DMS 273 treated with DMSO at 0.1 percent for 48 hours (cell line): ENCODE results near the gene LIPE.
A peak's percentile ranks its signal among the peaks of the same experiment; 100 is the strongest.

Experiments used
- DNase-seq: peaks from one replicate; lab custom pipeline; 2025; lab: John Stamatoyannopoulos, UW

LIPE gene

GRCh38 chr19:42380155-42380554 is 47.0 kb downstream of the LIPE start:
- DNase-seq = no peak

GRCh38 chr19:42378225-42379215 is 48.7 kb downstream of the LIPE start:
- no peak for DNase-seq

GRCh38 chr19:42376177-42376555 is 51.0 kb downstream of the LIPE start:
- DNase-seq = no peak

- DNase-seq = no peak
Observed at GRCh38 chr19:42375415-42376176, 51.6 kb downstream of the LIPE start.

GRCh38 chr19:42374826-42375376 is 52.3 kb downstream of the LIPE start:
- no peak for DNase-seq

- DNase-seq = no peak
Observed at GRCh38 chr19:42370626-42371175, 56.5 kb downstream of the LIPE start.

GRCh38 chr19:42370068-42370520 is 57.1 kb downstream of the LIPE start:
- DNase-seq = no peak

- no peak for DNase-seq
Observed at GRCh38 chr19:42369433-42370067, 57.6 kb downstream of the LIPE start.

- DNase-seq = no peak
Observed at GRCh38 chr19:42368765-42369164, 58.4 kb downstream of the LIPE start.

- no peak for DNase-seq
Observed at GRCh38 chr19:42368360-42368759, 58.8 kb downstream of the LIPE start.

GRCh38 chr19:42367929-42368328 is 59.3 kb downstream of the LIPE start:
- no peak for DNase-seq

GRCh38 chr19:42366673-42367072 is 60.5 kb downstream of the LIPE start:
- DNase-seq = peak; percentile 11

- no peak for DNase-seq
Observed at GRCh38 chr19:42363614-42364346, 63.4 kb downstream of the LIPE start.

- no peak for DNase-seq
Observed at GRCh38 chr19:42362891-42363440, 64.2 kb downstream of the LIPE start.

GRCh38 chr19:42362342-42362741 is 64.8 kb downstream of the LIPE start:
- DNase-seq = no peak

- no peak for DNase-seq
Observed at GRCh38 chr19:42361545-42361910, 65.7 kb downstream of the LIPE start.

GRCh38 chr19:42360787-42361544 is 66.2 kb downstream of the LIPE start:
- no peak for DNase-seq

- DNase-seq = no peak
Observed at GRCh38 chr19:42357290-42357689, 69.9 kb downstream of the LIPE start.

GRCh38 chr19:42356686-42357085 is 70.5 kb downstream of the LIPE start:
- no peak for DNase-seq

- DNase-seq = no peak
Observed at GRCh38 chr19:42355896-42356295, 71.3 kb downstream of the LIPE start.
